B cell (primary cell): Measurements from ENCODE around the gene FOXK1. TPM values are rescaled to one million over a fixed set of nuclear protein-coding genes. Genes with fewer than 3 reads are reported as not detected.

ENCODE experiments used
- ATAC-seq: fragments of 200-7000 bp; cut with Tn5 transposase; one replicate; pipeline ENCODE4 v1.10.0; 2021; ENCODE audit warnings: low read depth, mild to moderate bottlenecking, moderate number of reproducible peaks, moderate library complexity
- CTCF ChIA-PET: fragments of 350-600 bp; sonication (Branson Sonifier 250); formaldehyde crosslinking; loops from one replicate; lab custom pipeline; 2021; ENCODE audit warnings: antibody characterized with exemption, inconsistent platforms; lab: Charles Lee
- POLR2A ChIA-PET: fragments of 350-600 bp; sonication (Branson Sonifier 250); formaldehyde crosslinking; loops from one replicate; lab custom pipeline; 2021; ENCODE audit warnings: antibody characterized with exemption; lab: Charles Lee
- DNase-seq: peaks from one replicate; pipeline ENCODE4 v3.0.0; 2013
- H2AFZ ChIP-seq: 2 replicates; pipeline ENCODE4 v1.6.1; 2012; ENCODE audit warnings: mild to moderate bottlenecking, low read depth, low read length; ENCODE audit not compliant: insufficient read depth, poor library complexity, severe bottlenecking
- H3K27ac ChIP-seq, 2 donors: 1 replicate in 1 of 2; 2 replicates in 1 of 2; pipeline ENCODE4 v1.5.1; 2012 to 2013; ENCODE audit warnings: low read length in 2 of 2, mild to moderate bottlenecking in 2 of 2, moderate library complexity in 1 of 2
- H3K27me3 ChIP-seq, 4 experiments: fragments of 200-600 bp in 1 of 4; sonication (generic) in 1 of 4; replicated peaks in 1 of 4; 1 replicate in 2 of 4; 2 replicates in 2 of 4; pipeline versions ENCODE4 v1.6.1 to v1.7.0; 2013 to 2016; ENCODE audit warnings: low read length in 3 of 4, mild to moderate bottlenecking in 2 of 4, mixed read lengths in 1 of 4, moderate library complexity in 1 of 4; ENCODE audit not compliant: insufficient read depth in 4 of 4, control insufficient read depth in 3 of 4; ENCODE audit errors: control extremely low read depth in 1 of 4
- H3K36me3 ChIP-seq, 2 experiments: replicated peaks in 1 of 2; 1 replicate in 1 of 2; 2 replicates in 1 of 2; pipeline versions ENCODE4 v1.6.1 to v1.7.1; 2013; ENCODE audit warnings: low read length in 1 of 2; ENCODE audit not compliant: insufficient read depth in 2 of 2, control insufficient read depth in 1 of 2; ENCODE audit errors: control extremely low read depth in 1 of 2, extremely low read depth in 1 of 2
- H3K4me1 ChIP-seq, 2 donors: fragments of 200-600 bp in 1 of 2; sonication (generic) in 1 of 2; 1 replicate in 1 of 2; 2 replicates in 1 of 2; pipeline versions ENCODE4 v1.5.1 to v1.6.1; 2013 to 2017; ENCODE audit warnings: low read length in 2 of 2; ENCODE audit not compliant: control insufficient read depth in 2 of 2, insufficient read depth in 2 of 2
- H3K4me2 ChIP-seq: replicated peaks from 2 replicates; pipeline ENCODE3; 2012; ENCODE audit warnings: mild to moderate bottlenecking, low read depth, low read length; ENCODE audit not compliant: poor library complexity, severe bottlenecking
- H3K4me3 ChIP-seq, 5 experiments: fragments of 200-600 bp in 1 of 5; sonication (generic) in 1 of 5; 1 replicate in 3 of 5; 2 replicates in 2 of 5; pipeline versions ENCODE4 v1.5.1 to v1.7.0; 2011 to 2016; ENCODE audit warnings: low read length in 4 of 5, mild to moderate bottlenecking in 4 of 5, low read depth in 2 of 5, control low read depth in 1 of 5, moderate library complexity in 1 of 5; ENCODE audit not compliant: insufficient read depth in 1 of 5; ENCODE audit errors: control extremely low read depth in 1 of 5, extremely low read depth in 1 of 5
- H3K79me2 ChIP-seq: fragments of 200-600 bp; sonication (generic); one replicate; pipeline ENCODE4 v1.6.0; 2016; ENCODE audit warnings: low read length; ENCODE audit not compliant: control insufficient read depth, insufficient read depth
- H3K9ac ChIP-seq: fragments of 200-600 bp; sonication (generic); 2 replicates; pipeline ENCODE4 v1.6.1; 2017; ENCODE audit warnings: mild to moderate bottlenecking, low read length, moderate library complexity
- H3K9me3 ChIP-seq, 3 donors: one replicate each; pipeline versions ENCODE4 v1.6.1 to v1.7.1; 2013; ENCODE audit warnings: low read length in 2 of 3; ENCODE audit not compliant: control insufficient read depth in 2 of 3, insufficient read depth in 1 of 3; ENCODE audit errors: control extremely low read depth in 1 of 3
- H4K20me1 ChIP-seq: 2 replicates; pipeline ENCODE4 v1.6.0; 2012; ENCODE audit warnings: mild to moderate bottlenecking, low read length; ENCODE audit not compliant: insufficient read depth, control insufficient read depth, poor library complexity, severe bottlenecking
- H3K27ac Mint-ChIP-seq: one replicate; pipeline ENCODE4 v1.8.0; 2021; ENCODE audit warnings: mixed read lengths
- H3K27me3 Mint-ChIP-seq: one replicate; pipeline ENCODE4 v1.8.0; 2021; ENCODE audit warnings: mixed read lengths
- H3K4me1 Mint-ChIP-seq: one replicate; pipeline ENCODE4 v1.8.0; 2021; ENCODE audit warnings: mixed read lengths
- H3K4me3 Mint-ChIP-seq: one replicate; pipeline ENCODE4 v1.8.0; 2021; ENCODE audit warnings: mixed read lengths
- H3K9me3 Mint-ChIP-seq: one replicate; pipeline ENCODE4 v1.8.0; 2022; ENCODE audit warnings: mixed read lengths; ENCODE audit not compliant: insufficient read depth
- CTCF ChIP-seq: fragments of 200-600 bp; IDR thresholded peaks from one replicate; pipeline ENCODE4 v1.8.0; 2022; ENCODE audit warnings: antibody characterized with exemption, mild to moderate bottlenecking
- EZH2 ChIP-seq: IDR thresholded peaks from 2 replicates; pipeline ENCODE4 v1.6.1; 2012; ENCODE audit warnings: borderline replicate concordance, low read depth, mild to moderate bottlenecking, moderate library complexity, low read length; ENCODE audit not compliant: insufficient read depth, poor library complexity, severe bottlenecking
- WGBS: methylation state at CpG from one replicate; pipeline ENCODE4 v1.1.5; 2013; ENCODE audit warnings: missing lambda C conversion rate; ENCODE audit not compliant: insufficient coverage; 5-methylcytosine and 5-hydroxymethylcytosine counted together
- intact Hi-C: fragments of 100-400 bp; cut with micrococcal nuclease; formaldehyde crosslinking; loops from one replicate; pipeline ENCODE4 v1.10.0; 2022
- polyA plus RNA-seq: library from polyadenylated mRNA; depleted of rRNA; stranded (reverse); fragments of >200 nt; gene quantifications from 2 replicates; pipeline ENCODE4 v1.2.3, GENCODE V29; 2012
- total RNA-seq, 2 donors: library from RNA; stranded (reverse); fragments of 120-200 nt in 1 of 2; gene quantifications; 1 replicate in 1 of 2; 2 replicates in 1 of 2; pipeline versions ENCODE4 v1.2.3 to v1.2.4, GENCODE V29; 2013 to 2022

FOXK1 gene
- total and polyA plus RNA-seq, 2 donors (not counting 1 experiment from before 2014, with no cell fraction given), result 17.9 to 56.2 TPM

GRCh38 chr7:4744391-4745264 lies 62.5 kb downstream of the FOXK1 start:
- Histone ChIP-seq H2AFZ (peak overlapping the region; percentile 66), H3K27me3 (no peaks in the 10 kb centered on the region), H3K4me2 (peak overlapping the region; percentile 85), H3K9ac (peak overlapping the region; percentile 58), H4K20me1 (peaks cover 13% of the 10 kb centered on the region), H3K4me3 (peak overlapping the region in 4 of 5 experiments; percentile 36 to 61 (median 52)), H3K36me3 (peaks cover 0 to 30% of the 10 kb centered on the region in 2 experiments), H3K79me2 (peaks cover 61% of the 10 kb centered on the region), H3K27ac (peak overlapping the region; percentile 70 to 78), H3K9me3 (no peaks in the 10 kb centered on the region), H3K4me1 (peaks cover 21 to 45% of the 10 kb centered on the region in 2 donors)
- intact Hi-C loops, result loop anchor here (1.0 kb wide), 1 partner anchor 31 kb away; the partner anchor contains the start of gene AP5Z1
- Mint-ChIP-seq H3K4me1 (peaks cover 49% of the 10 kb centered on the region), H3K9me3 (no peaks in the 10 kb centered on the region), H3K4me3 (peak overlapping the region; percentile 82), H3K27ac (peak overlapping the region; percentile 95), H3K27me3 (no peaks in the 10 kb centered on the region)
- CTCF ChIA-PET, result interaction anchor here (1.0 to 2.6 kb wide), 3 partner anchors 8 to 103 kb away, joined by 3 to 8 read pairs (median 7); no protein-coding TSS in a partner anchor
- POLR2A ChIA-PET, result interaction anchor here (0.7 to 1.0 kb wide), 2 partner anchors 31 to 76 kb away, joined by 4 to 6 read pairs; partner anchors contain the start of gene AP5Z1
- TF ChIP-seq EZH2, result no peak
- no peak for TF ChIP-seq CTCF
- ATAC-seq (peak; percentile 84), DNase-seq (peak; percentile 69)
- whole genome bisulfite sequencing, result 18% methylated on average over 21 of the region's 31 CpGs
